Measurements from ENCODE around the gene FHL3.

Gene FHL3

GRCh38 chr1:38027201-38028104 lies 22.1 kb upstream of the FHL3 start:
- H3K27ac ChIP-seq: peak overlapping the region; percentile 76
- H3K27me3 ChIP-seq (ENCODE audit: insufficient read depth, low read depth): no peaks in the 10 kb centered on the region
- H3K4me1 ChIP-seq (ENCODE audit: low read depth, poor library complexity, severe bottlenecking): peaks cover 64% of the 10 kb centered on the region
- no peaks in the 10 kb centered on the region; the same call in 1 of the 2 replicates for H3K36me3 ChIP-seq (ENCODE audit: insufficient read depth)
- no peak for TF ChIP-seq CTCF (conservative IDR thresholded peaks at IDR 0.05; ENCODE audit: low read depth, low read length)
- H3K4me3 ChIP-seq (IDR thresholded peaks at IDR 0.05; ENCODE audit: insufficient read depth, low read depth, low read length): no peak overlapping the region
- peak overlapping the region; percentile 98 for H3K4me2 ChIP-seq
- no peak overlapping the region; the same call in 1 of the 2 replicates for H3K9ac ChIP-seq
- H2AFZ ChIP-seq (ENCODE audit: low read depth): no peak overlapping the region
- no peaks in the 10 kb centered on the region for H3K79me2 ChIP-seq (ENCODE audit: insufficient read depth, low read depth)
- no peaks in the 10 kb centered on the region for H4K20me1 ChIP-seq (ENCODE audit: insufficient read depth)

- Histone ChIP-seq H3K27ac (peak overlapping the region; percentile 76; the same call in 1 of the 2 replicates), H4K20me1 (ENCODE audit: insufficient read depth) (no peaks in the 10 kb centered on the region), H3K9ac (no peak overlapping the region)
Measured at GRCh38 chr1:38026592-38027200, 21.4 kb upstream of the FHL3 start.

GRCh38 chr1:38025664-38026063 lies 20.4 kb upstream of the FHL3 start:
- no peak for TF ChIP-seq CTCF (conservative IDR thresholded peaks at IDR 0.05; ENCODE audit: low read depth, low read length)
- Histone ChIP-seq H3K4me2 (no peak overlapping the region), H3K27me3 (ENCODE audit: insufficient read depth, low read depth) (no peaks in the 10 kb centered on the region), H3K9ac (no peak overlapping the region), H4K20me1 (ENCODE audit: insufficient read depth) (no peaks in the 10 kb centered on the region), H3K79me2 (ENCODE audit: insufficient read depth, low read depth) (0 out of 2 replicates have a peak, but pooled peaks cover 4% of the 10 kb centered on the region), H2AFZ (ENCODE audit: low read depth) (no peak overlapping the region), H3K36me3 (ENCODE audit: insufficient read depth) (no peaks in the 10 kb centered on the region; the same call in 1 of the 2 replicates), H3K4me3 (IDR thresholded peaks at IDR 0.05; ENCODE audit: insufficient read depth, low read depth, low read length) (no peak overlapping the region), H3K4me1 (ENCODE audit: low read depth, poor library complexity, severe bottlenecking) (peaks cover 50% of the 10 kb centered on the region), H3K27ac (no peak overlapping the region)

More at GRCh38 chr1:38026592-38027200, 21.4 kb upstream of the FHL3 start:
- peak; percentile 67; the same call in 1 of the 2 replicates for TF ChIP-seq CTCF (conservative IDR thresholded peaks at IDR 0.05; ENCODE audit: low read depth, low read length)
- Histone ChIP-seq H3K4me3 (IDR thresholded peaks at IDR 0.05; ENCODE audit: insufficient read depth, low read depth, low read length) (no peak overlapping the region), H3K79me2 (ENCODE audit: insufficient read depth, low read depth) (no peaks in the 10 kb centered on the region), H3K36me3 (ENCODE audit: insufficient read depth) (no peaks in the 10 kb centered on the region; the same call in 1 of the 2 replicates), H2AFZ (ENCODE audit: low read depth) (no peak overlapping the region), H3K4me1 (ENCODE audit: low read depth, poor library complexity, severe bottlenecking) (peaks cover 61% of the 10 kb centered on the region), H3K27me3 (ENCODE audit: insufficient read depth, low read depth) (no peaks in the 10 kb centered on the region), H3K4me2 (peak overlapping the region; percentile 98; the same call in 1 of the 2 replicates)

GRCh38 chr1:38025233-38025632 lies 19.9 kb upstream of the FHL3 start:
- no peaks in the 10 kb centered on the region for H4K20me1 ChIP-seq (ENCODE audit: insufficient read depth)
- no peak overlapping the region for H3K4me2 ChIP-seq
- H3K36me3 ChIP-seq (ENCODE audit: insufficient read depth): no peaks in the 10 kb centered on the region; the same call in 1 of the 2 replicates
- no peak overlapping the region for H2AFZ ChIP-seq (ENCODE audit: low read depth)
- H3K79me2 ChIP-seq (ENCODE audit: insufficient read depth, low read depth): 0 out of 2 replicates have a peak, but pooled peaks cover 7% of the 10 kb centered on the region
- H3K27ac ChIP-seq: no peak overlapping the region
- H3K27me3 ChIP-seq (ENCODE audit: insufficient read depth, low read depth): no peaks in the 10 kb centered on the region
- no peak for TF ChIP-seq CTCF (conservative IDR thresholded peaks at IDR 0.05; ENCODE audit: low read depth, low read length)
- peaks cover 46% of the 10 kb centered on the region for H3K4me1 ChIP-seq (ENCODE audit: low read depth, poor library complexity, severe bottlenecking)
- no peak overlapping the region for H3K9ac ChIP-seq
- no peak overlapping the region for H3K4me3 ChIP-seq (IDR thresholded peaks at IDR 0.05; ENCODE audit: insufficient read depth, low read depth, low read length)

Measured in KMS-11 (cell line).